Naive thymus-derived CD8-positive, alpha-beta T cell (primary cell): ENCODE measurements around the gene TP53TG3E. TPM values are rescaled to one million over a fixed set of nuclear protein-coding genes. Genes with fewer than 3 reads are reported as not detected.
"Not testable (repeated sequence)": the region's sequence is repeated elsewhere in the genome, so short reads cannot be mapped to it uniquely, and the experiment has no call there.

Source experiments
- ATAC-seq, 2 donors: fragments of 150-1000 bp; cut with Tn5 transposase in 1 of 2; sonication (Bioruptor Pico), chemical (Tn5 transposase) in 1 of 2; 1 replicate in 1 of 2; 2 replicates in 1 of 2; pipeline ENCODE4 v1.10.0; 2021; ENCODE audit warnings: mild to moderate bottlenecking in 2 of 2, moderate library complexity in 2 of 2
- POLR2A ChIA-PET: fragments of 350-600 bp; sonication (Branson Sonifier 250); formaldehyde crosslinking; loops from one replicate; lab custom pipeline; 2021; ENCODE audit warnings: antibody characterized with exemption; lab: Charles Lee
- DNase-seq, 10 donors: peaks; one replicate each; pipeline versions ENCODE4 v3.0.0 to v3.0.0-alpha.2; 2020 to 2022
- H3K27ac Mint-ChIP-seq, 10 donors: one replicate each; pipeline ENCODE4 v1.8.0; 2020 to 2022; ENCODE audit warnings: mild to moderate bottlenecking in 10 of 10, mixed read lengths in 10 of 10, moderate library complexity in 4 of 10, inconsistent platforms in 1 of 10
- H3K27me3 Mint-ChIP-seq, 5 donors: one replicate each; pipeline ENCODE4 v1.8.0; 2021 to 2022; ENCODE audit warnings: mixed read lengths in 5 of 5
- H3K36me3 Mint-ChIP-seq, 3 donors: one replicate each; pipeline ENCODE4 v1.8.0; 2020 to 2022; ENCODE audit warnings: mixed read lengths in 3 of 3, mild to moderate bottlenecking in 2 of 3, inconsistent platforms in 1 of 3
- H3K4me1 Mint-ChIP-seq, 4 donors: one replicate each; pipeline ENCODE4 v1.8.0; 2021 to 2022; ENCODE audit warnings: mixed read lengths in 4 of 4
- H3K4me3 Mint-ChIP-seq, 10 donors: one replicate each; pipeline ENCODE4 v1.8.0; 2020 to 2022; ENCODE audit warnings: mild to moderate bottlenecking in 10 of 10, mixed read lengths in 10 of 10, moderate library complexity in 6 of 10, inconsistent platforms in 1 of 10
- H3K9me3 Mint-ChIP-seq, 9 donors: one replicate each; pipeline ENCODE4 v1.8.0; 2020 to 2022; ENCODE audit warnings: mixed read lengths in 9 of 9, mild to moderate bottlenecking in 3 of 9, inconsistent platforms in 1 of 9, moderate library complexity in 1 of 9
- polyA plus RNA-seq, 3 donors: library from polyadenylated mRNA; unstranded; fragments of 300-500 nt; fragmentation: Illumina TruSeq; gene quantifications; one replicate each; pipeline ENCODE4 v1.2.3, GENCODE V29; 2021
- total RNA-seq, 8 experiments: library from RNA in 2 of 8; stranded (reverse) in 2 of 8; gene quantifications; one replicate each; pipeline ENCODE4 v1.2.3 and lab custom pipeline; 2021 to 2026

Gene TP53TG3E
- total RNA-seq: not detected
- not detected for polyA plus RNA-seq
- 0 reads per million in 6 experiments for total RNA-seq (lab: John Stamatoyannopoulos, UW)

- H3K4me3 Mint-ChIP-seq, POLR2A ChIA-PET, H3K4me1 Mint-ChIP-seq, DNase-seq, H3K27me3 Mint-ChIP-seq, H3K27ac Mint-ChIP-seq, H3K9me3 Mint-ChIP-seq, ATAC-seq, H3K36me3 Mint-ChIP-seq: not testable (repeated sequence)
Measured at GRCh38 chr16:33304006-33304405, at the start of gene TP53TG3E. Gene TP53TG3E, plus strand, starts transcription at chr16:33304306. Its CDS starts 68 bp downstream, at chr16:33304374.

- H3K27me3 Mint-ChIP-seq, H3K4me3 Mint-ChIP-seq, H3K4me1 Mint-ChIP-seq, H3K36me3 Mint-ChIP-seq, POLR2A ChIA-PET, ATAC-seq, H3K27ac Mint-ChIP-seq: not testable (repeated sequence)
- DNase-seq: peak in 8 of 10 donors; percentile 17 to 82 (median 40)
- peaks cover 0 to 29% (median 0%) of the 10 kb centered on the region in 9 donors for H3K9me3 Mint-ChIP-seq
Measured at GRCh38 chr16:33336226-33337012, 32.3 kb downstream of the TP53TG3E start.

- ATAC-seq, POLR2A ChIA-PET, H3K27ac Mint-ChIP-seq, H3K27me3 Mint-ChIP-seq, H3K4me3 Mint-ChIP-seq, H3K36me3 Mint-ChIP-seq, H3K4me1 Mint-ChIP-seq: not testable (repeated sequence)
- H3K9me3 Mint-ChIP-seq: peaks cover 0 to 29% (median 0%) of the 10 kb centered on the region in 9 donors
- DNase-seq: peak in 9 of 10 donors; percentile 11 to 81 (median 35)
Measured at GRCh38 chr16:33337627-33338542, 33.8 kb downstream of the TP53TG3E start.

GRCh38 chr16:33338543-33338951 is 34.4 kb downstream of the TP53TG3E start:
- POLR2A ChIA-PET, H3K27ac Mint-ChIP-seq, H3K4me3 Mint-ChIP-seq, H3K36me3 Mint-ChIP-seq, H3K27me3 Mint-ChIP-seq, H3K4me1 Mint-ChIP-seq, ATAC-seq: not testable (repeated sequence)
- peaks cover 0 to 29% (median 0%) of the 10 kb centered on the region in 9 donors for H3K9me3 Mint-ChIP-seq
- peak in 8 of 10 donors; percentile 2 to 65 (median 19) for DNase-seq

- H3K36me3 Mint-ChIP-seq, H3K4me1 Mint-ChIP-seq, ATAC-seq, POLR2A ChIA-PET, H3K27me3 Mint-ChIP-seq, H3K4me3 Mint-ChIP-seq, H3K27ac Mint-ChIP-seq: not testable (repeated sequence)
- peaks cover 0 to 29% (median 0%) of the 10 kb centered on the region in 9 donors for H3K9me3 Mint-ChIP-seq
- peak in 8 of 10 donors; percentile 23 to 78 (median 41) for DNase-seq
Measured at GRCh38 chr16:33339093-33340061, 35.3 kb downstream of the TP53TG3E start.

Other genes with a start within 250 kb of the TP53TG3E start
- not detected for gene TP53TG3C, start 110.1 kb upstream of the TP53TG3E start, total RNA-seq
- gene TP53TG3C, start 110.1 kb upstream of the TP53TG3E start, polyA plus RNA-seq: not detected
- gene TP53TG3B, start 56.5 kb downstream of the TP53TG3E start, total RNA-seq: not detected
- gene TP53TG3B, start 56.5 kb downstream of the TP53TG3E start, polyA plus RNA-seq: not detected
- not detected for gene TP53TG3F, start 155.3 kb downstream of the TP53TG3E start, total RNA-seq
- gene TP53TG3F, start 155.3 kb downstream of the TP53TG3E start, polyA plus RNA-seq: not detected